HG02623 (cell line): Measurements from ENCODE around the gene DESI1.
"Not testable (repeated sequence)": the region's sequence is repeated elsewhere in the genome, so short reads cannot be mapped to it uniquely, and the experiment has no call there.

Experiments
- ATAC-seq: cut with Tn5 transposase; IDR thresholded peaks from one replicate; pipeline ENCODE4 v1.9.1; 2021; ENCODE audit warnings: moderate library complexity; ENCODE audit not compliant: unreplicated experiment

Gene DESI1

DNA sequence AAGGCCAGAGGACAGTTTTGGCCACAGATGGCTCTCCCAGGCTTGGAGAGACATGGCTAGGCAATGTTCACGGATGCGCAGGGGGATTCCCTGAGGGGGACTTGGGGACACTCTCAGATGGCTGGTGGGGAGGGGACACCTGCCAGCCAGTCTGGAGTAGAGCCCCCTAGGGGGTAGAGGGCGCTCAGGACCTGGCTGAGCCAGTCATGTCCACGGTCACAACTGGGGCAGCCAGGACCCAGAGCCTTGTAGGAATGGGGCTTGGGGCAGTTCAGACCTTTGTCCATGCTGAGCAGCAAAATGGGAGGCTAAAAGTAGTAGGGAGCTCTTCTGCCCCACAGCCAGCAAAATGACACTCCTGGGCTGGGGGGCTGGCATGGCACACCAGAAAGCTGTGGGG is 58.4 kb downstream of the DESI1 start:
- no peak for ATAC-seq

DNA sequence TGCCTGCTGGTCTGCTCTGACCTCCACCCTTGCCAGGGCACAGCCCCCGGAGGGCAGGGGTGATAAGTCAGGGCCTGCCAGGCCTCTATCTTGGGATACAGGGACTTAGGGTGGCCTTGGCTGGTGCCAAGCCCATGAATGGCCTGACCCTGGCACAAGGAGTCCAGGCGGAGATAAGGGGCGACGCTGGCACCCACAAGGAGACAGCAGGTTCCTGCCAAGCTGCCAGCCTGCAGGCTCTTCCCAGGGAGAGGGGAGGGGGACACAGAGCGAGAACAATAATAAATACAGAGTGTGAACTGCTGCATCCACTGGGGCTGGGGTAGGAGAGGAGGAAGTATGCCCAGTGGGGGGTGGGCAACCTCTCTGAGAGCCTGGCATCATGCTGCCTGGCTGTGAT is 59.1 kb downstream of the DESI1 start:
- ATAC-seq = no peak

DNA sequence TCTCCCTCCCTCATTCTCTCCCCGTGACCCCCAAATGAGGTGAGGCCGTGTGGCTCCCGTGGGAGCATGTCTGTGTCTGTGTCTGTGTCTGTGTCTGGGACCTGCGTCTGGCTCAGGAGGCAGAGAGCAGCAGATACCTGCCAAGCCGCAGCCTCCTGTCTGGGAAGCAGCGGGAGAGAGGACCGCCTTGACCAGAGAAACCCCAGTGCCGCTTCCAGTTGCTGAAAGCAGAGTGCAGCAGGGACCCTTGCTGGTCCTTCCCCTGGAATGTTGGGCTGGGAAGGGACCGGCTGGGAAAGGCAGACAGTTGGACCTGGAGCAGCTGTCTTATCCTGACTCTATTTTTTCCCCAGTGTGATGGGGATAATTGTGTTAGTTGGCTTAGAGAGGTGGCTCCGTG is 59.5 kb downstream of the DESI1 start:
- ATAC-seq = no peak

DNA sequence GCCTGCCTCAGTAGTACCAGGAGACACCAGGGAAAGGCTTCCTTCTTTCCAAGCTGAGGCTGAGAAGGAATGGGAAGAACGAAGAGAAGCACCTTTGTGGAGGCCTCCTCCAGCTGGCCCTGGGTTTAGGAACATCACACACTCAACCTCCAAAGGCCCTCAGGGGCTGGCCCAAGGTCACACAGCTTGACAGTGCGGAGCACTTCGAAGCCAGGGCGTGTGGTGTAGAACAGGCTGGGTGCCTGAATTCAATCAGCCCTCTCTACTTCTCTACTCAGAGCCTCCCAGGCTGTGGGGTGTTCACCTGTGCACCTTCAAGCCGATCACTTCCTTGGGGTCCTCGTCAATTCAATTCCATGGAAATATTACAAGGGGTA is 60.8 kb downstream of the DESI1 start:
- ATAC-seq = no peak

DNA sequence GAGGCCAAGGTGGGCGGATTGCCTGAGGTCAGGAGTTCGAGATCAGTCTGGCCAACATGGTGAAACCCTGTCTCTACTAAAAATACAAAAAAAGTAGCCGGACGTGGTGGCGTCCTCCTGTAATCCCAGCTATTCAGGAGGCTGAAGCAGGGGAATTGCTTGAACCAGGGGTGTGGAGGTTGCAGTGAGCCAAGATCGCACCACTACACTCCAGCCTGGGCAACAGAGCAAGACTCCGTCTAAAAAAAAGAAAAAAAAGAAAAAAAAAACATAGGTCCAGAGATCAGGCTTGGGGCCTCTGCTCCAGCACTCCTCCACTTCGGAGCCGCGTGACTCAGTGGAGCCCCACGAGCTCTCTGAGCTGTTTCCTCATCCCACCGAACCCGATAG is 62.6 kb downstream of the DESI1 start:
- ATAC-seq = not testable (repeated sequence)

DNA sequence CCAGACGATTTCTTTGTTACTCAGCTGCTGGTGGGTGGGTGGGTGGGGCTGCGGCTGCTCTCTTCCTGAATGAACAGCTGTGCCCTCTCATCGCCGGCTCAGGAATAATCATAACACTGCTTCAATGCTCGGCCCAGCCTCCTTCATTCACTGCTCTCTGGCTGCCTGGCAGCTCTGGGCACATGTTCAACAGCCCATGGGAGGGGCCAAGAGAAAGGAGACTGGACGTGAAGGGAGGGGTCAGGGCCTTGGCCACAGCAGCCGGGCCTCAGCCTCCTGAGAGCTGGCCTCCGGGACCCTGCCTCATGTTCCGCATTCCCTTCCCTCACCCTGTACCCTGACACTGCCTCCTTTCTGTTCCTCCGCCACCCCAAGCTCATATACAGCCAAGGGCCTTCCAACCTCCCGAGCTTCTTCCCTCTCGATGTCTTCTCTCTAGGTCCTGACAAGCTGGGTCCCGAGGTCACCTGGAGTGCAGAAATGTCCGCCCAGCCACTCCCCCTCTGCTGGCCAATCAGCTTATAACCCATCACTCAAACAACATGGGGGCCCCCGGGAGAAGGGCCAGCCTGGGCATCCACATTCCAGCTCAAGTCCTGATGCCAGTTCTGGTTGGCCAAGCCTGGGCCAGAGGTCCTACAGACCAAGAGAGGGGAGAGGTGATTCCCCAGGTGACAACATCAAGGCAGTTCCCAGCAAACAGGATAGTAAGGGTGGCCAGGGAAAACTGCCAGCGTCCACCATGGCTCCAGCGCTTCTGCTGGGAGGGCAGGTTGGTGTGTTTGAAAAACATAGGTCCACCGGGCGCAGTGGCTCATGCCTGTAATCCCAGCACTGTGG is 63.2 kb downstream of the DESI1 start:
- ATAC-seq = no peak

DNA sequence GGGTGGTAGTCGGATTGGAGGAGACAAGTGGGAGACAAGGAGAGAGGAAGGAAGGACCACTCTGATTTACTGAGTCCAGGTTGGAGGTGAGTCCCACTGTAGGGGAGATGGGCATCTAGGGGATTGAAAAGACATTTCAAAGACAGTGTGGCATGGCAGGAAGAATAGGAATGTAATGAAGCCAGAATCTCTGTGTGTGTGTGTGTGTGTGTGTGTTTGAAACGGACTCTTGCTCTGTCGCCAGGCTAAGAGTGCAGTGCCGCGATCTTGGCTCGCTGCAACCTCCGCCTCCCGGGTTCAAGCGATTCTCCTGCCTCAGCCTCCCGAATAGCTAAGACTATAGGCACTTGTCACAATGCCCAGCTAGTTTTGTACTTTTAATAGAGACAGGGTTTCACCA is 64.3 kb downstream of the DESI1 start:
- ATAC-seq = no peak

DNA sequence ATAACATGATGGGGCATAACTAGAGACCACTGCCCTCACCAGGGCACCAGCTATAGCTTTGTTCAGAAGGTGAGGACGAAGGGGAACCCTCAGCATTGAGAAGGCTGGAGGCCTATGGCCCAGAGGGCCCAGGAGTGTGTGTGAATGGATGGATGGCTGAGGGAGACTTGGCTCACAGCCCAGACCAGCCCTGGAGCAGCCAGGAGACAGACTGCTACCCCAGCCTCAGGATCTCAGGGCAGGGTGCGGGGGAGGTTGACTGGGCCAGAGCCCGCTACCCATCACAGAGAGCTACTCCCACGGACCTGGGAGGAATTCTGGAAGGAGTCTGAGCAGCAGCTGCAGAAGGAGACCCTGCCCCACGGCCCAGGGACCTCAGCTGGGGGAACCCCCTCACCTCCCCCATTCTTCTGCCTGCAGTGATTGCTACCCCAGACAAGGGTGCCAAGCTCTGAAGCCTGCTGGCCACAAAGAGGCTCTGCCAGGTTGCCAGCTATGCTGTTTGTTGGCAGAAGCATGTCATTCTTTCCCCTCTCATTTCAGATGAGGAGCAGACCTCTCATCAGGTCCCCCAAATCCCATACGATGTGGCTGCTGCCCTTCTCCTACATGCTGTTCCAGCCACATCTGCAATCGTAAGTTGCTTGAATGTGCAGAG is 65.4 kb downstream of the DESI1 start:
- ATAC-seq = no peak

DNA sequence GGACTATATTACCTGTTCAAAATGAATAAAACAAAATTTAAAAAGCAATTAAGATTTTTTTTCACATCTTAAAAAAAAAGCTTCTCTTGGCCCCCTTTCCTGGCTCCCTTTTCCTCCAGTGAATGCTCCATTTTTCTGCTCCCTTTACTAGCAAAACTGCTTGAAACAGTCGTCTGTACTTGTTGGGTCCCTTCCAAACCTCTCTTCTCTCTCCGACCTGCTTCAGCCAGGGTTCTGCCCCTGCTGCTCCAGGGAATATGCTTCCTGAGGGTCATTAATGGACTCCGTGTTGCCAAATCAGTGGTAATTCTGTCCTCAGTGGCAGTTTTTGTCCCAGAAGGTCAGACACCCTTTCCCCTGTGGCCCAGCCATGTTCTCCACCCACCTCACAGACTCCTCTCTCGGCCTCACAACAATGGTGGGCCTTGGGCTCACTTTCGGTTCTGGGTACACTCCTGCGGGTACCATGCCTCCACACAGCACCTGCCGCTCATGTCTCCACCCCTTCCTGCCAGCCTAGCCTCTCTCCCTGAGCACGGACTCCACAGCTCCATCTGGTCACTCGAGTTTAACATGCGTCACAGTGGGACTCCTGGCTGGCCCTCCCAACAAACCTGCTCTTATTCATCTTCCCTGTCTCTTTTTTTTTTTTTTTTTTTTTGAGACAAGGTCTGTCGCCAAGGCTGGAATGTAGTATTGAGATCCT is 68.8 kb downstream of the DESI1 start:
- no peak for ATAC-seq

DNA sequence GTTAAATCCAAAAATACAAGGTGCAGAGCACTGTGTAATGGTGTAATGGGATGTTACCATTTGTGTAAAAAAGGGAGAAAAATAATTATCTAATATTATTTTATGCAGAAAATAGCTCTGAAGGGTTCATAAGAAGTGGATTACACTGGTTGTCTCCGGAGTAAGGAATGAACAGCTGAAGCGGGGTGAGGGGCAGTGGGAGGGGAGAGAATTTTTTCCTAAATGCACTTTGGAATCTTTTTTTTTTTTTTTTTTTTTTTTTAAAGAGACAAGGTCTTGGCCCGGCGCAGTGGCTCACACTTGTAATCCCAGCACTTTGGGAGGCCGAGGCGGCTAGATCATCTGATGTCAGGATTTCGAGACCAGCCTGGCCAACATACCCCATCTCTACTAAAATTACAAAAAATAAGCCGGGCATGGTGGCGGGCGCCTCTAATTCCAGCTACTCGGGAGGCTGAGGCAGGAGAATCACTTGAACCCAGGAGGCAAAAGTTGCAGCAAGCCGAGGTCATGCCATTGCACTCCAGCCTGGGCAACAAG is 69.8 kb downstream of the DESI1 start:
- no peak for ATAC-seq

DNA sequence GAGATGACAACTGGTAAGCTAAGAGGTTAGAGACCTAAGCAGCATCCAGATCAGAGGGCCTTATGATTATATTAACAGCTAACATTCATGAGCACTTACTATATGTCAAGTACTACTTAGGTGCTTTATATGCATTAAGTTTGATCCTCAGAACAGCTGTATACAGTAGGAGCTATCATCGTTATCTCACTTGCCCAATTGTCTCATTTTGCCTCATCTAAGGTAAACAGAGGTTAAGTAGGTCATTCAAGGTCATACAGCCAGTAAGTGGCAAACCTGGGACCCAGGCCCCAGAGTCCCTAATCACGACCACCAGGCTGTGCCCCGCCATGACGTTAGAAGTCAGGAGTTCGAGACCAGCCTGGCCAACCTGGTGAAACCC is 72.0 kb downstream of the DESI1 start:
- no peak for ATAC-seq
